Measurements from ENCODE around the gene KCNQ1OT1.

Gene KCNQ1OT1

DNA sequence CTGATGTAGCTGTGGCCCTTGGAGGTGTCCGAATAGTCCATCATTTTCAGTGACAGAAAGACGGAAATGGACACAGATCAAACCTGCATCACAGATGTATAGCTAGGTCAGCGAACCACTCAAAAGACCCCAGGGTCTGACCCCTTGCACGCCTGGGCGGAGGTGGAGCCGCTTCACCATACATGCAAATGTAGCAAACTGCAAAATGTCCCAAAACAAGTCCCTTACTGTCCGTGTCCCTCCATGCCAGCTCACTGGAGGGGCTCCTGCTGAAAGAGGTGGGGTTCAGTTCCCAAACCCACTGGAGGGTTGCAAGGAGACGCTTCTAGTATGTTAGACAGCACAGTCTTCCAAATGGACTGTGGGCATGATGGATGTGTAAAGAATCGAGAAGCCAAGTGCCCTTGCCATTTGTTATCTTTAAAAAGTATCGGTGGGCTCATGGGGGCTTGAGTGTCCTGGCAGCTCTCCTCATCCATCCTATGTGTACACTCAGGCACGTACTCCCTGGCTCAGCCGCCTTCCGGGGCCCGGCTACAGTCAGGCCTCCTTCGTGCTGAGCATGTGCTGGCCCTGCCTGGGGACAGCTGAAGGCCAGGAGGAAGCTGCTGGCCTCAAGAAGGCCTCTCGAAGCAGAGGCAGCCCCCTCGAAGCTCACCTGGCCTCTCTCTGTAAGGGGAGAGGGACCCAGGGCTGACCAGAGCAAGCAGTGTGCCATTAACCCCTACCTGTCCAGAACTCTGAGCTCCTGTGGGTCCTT lies 20.2 kb upstream of the KCNQ1OT1 start:
- H3K4me1 ChIP-seq (ENCODE audit: insufficient read depth, low read length): peaks cover 19% of the 10 kb centered on the region
- no peaks in the 10 kb centered on the region for H3K36me3 ChIP-seq (ENCODE audit: insufficient read depth, low read length)
- no peak overlapping the region for H3K9ac ChIP-seq (ENCODE audit: low read depth, low read length)
- no peaks in the 10 kb centered on the region for H3K9me3 ChIP-seq (ENCODE audit: control insufficient read depth, insufficient read depth, low read length)

GRCh38 chr11:2718817-2719438 lies 19.1 kb upstream of the KCNQ1OT1 start:
- H3K36me3 ChIP-seq (ENCODE audit: insufficient read depth, low read length): no peaks in the 10 kb centered on the region
- peaks cover 19% of the 10 kb centered on the region for H3K4me1 ChIP-seq (ENCODE audit: insufficient read depth, low read length)
- no peaks in the 10 kb centered on the region for H3K9me3 ChIP-seq (ENCODE audit: control insufficient read depth, insufficient read depth, low read length)
- H3K9ac ChIP-seq (ENCODE audit: low read depth, low read length): no peak overlapping the region

DNA sequence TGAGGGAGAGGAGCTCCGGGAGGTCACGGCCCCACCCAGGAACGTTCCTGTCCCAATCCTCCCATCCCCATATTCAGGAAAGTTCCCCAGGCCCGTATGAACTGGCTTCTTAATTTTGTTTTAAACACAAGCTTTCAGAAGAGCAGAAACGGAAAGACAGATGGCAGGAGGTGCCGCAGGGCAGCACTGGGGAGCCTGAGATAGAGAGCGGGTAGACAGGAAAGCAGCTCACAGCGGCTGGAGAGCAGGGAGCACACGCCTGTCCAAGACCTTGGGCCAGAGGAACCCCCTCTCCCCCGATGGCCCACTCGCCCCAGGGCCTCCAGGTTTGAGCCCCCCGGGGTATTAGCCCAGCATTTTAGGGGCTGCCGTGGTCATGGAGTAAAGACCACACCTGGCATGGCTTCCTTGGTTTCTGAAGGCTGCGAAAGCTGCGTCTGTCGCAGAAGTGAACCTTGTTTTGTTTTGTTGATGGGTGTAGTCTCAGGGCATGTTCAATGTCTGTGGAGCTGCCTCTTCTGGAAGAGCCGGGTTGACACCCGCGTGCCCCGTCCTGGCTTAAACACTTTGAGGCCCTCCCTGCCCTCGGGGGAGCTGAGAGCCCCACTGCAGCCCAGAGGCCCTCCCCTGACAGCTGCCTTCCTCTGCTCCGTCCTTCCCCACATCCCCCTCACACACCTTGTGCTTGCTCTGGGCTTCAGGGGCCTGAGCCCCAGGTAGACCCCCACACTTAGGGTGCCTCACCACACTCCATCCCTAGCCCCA lies 17.9 kb upstream of the KCNQ1OT1 start:
- no peaks in the 10 kb centered on the region for H3K36me3 ChIP-seq (ENCODE audit: insufficient read depth, low read length)
- H3K4me1 ChIP-seq (ENCODE audit: insufficient read depth, low read length): peaks cover 19% of the 10 kb centered on the region
- H3K9me3 ChIP-seq (ENCODE audit: control insufficient read depth, insufficient read depth, low read length): no peaks in the 10 kb centered on the region
- H3K9ac ChIP-seq (ENCODE audit: low read depth, low read length): no peak overlapping the region

- Histone ChIP-seq H3K4me1 (ENCODE audit: insufficient read depth, low read length) (peaks cover 19% of the 10 kb centered on the region), H3K36me3 (ENCODE audit: insufficient read depth, low read length) (no peaks in the 10 kb centered on the region)
Observed at GRCh38 chr11:2716376-2717095, 16.7 kb upstream of the KCNQ1OT1 start.

GRCh38 chr11:2715716-2716350 lies 16.0 kb upstream of the KCNQ1OT1 start:
- Histone ChIP-seq H3K36me3 (ENCODE audit: insufficient read depth, low read length) (no peaks in the 10 kb centered on the region), H3K4me1 (ENCODE audit: insufficient read depth, low read length) (peaks cover 12% of the 10 kb centered on the region), H3K9me3 (ENCODE audit: control insufficient read depth, insufficient read depth, low read length) (no peaks in the 10 kb centered on the region), H3K9ac (ENCODE audit: low read depth, low read length) (no peak overlapping the region)

More at GRCh38 chr11:2716376-2717095, 16.7 kb upstream of the KCNQ1OT1 start:
- Histone ChIP-seq H3K9me3 (ENCODE audit: control insufficient read depth, insufficient read depth, low read length) (no peaks in the 10 kb centered on the region), H3K9ac (ENCODE audit: low read depth, low read length) (no peak overlapping the region)

DNA sequence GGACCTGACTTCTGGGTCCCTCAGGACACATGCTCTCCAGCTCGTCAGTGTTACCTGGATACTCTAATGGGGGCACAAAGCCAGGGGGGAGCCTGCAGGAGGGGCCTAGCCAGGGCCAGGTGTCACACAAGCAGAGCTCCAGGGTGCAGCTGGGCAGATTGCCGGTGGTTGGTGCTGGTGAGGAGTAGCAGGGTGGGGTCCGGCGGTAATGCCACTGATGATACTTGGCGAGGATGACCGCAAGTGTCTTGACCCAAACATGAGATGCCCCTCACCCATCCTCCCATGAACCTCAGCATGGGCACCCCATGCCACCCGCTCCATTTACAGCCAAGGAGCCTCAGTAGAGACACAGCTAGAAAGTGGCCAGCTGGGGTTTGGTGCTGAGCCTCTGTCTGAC lies 15.1 kb upstream of the KCNQ1OT1 start:
- Histone ChIP-seq H3K4me1 (ENCODE audit: insufficient read depth, low read length) (peaks cover 8% of the 10 kb centered on the region), H3K9me3 (ENCODE audit: control insufficient read depth, insufficient read depth, low read length) (0 out of 2 replicates have a peak, but pooled peaks cover 4% of the 10 kb centered on the region), H3K9ac (ENCODE audit: low read depth, low read length) (no peak overlapping the region), H3K36me3 (ENCODE audit: insufficient read depth, low read length) (no peaks in the 10 kb centered on the region)

GRCh38 chr11:2714463-2714800 lies 14.6 kb upstream of the KCNQ1OT1 start:
- Histone ChIP-seq H3K4me1 (ENCODE audit: insufficient read depth, low read length) (peaks cover 8% of the 10 kb centered on the region), H3K36me3 (ENCODE audit: insufficient read depth, low read length) (no peaks in the 10 kb centered on the region), H3K9me3 (ENCODE audit: control insufficient read depth, insufficient read depth, low read length) (0 out of 2 replicates have a peak, but pooled peaks cover 4% of the 10 kb centered on the region), H3K9ac (ENCODE audit: low read depth, low read length) (no peak overlapping the region)

DNA sequence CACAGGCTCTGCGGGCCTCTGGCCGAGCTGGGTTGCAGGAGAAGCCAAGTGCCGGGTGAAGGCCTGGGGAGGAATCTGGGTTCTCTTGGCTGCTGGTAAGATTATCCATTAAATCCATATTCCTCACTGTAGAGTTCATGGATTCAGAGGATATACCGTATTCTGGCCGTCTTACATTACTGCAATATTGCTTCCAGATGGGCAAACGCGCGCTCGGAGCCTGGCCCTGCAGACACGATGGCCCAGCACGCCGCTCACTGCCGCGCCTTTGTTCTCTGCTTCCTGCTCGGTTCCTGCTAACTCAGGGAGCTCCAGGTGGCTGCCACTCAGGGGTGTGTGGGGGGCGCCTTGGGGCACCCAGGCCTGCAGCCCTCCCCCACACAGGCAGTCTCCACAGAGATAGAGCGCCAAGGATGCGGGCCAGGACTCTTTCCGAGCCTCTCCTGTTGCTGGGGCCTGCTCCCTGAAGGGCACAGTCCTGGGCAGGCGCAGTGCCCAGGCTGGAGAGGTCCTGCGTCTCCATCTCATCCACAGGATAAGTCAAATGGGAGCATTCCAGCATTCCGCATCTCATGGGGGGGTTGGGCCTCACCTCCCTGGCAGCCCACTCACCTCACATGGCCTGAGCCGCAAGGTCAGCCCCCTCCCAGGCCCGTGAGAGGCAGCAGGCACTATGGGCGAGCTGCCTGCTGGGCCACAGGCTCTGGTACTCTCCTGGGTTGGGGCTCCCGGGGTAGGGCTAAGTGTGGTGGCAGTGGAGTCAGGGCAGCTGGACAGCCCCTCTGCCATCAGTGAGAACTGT lies 14.1 kb upstream of the KCNQ1OT1 start:
- 0 out of 2 replicates have a peak, but pooled peaks cover 4% of the 10 kb centered on the region for H3K9me3 ChIP-seq (ENCODE audit: control insufficient read depth, insufficient read depth, low read length)
- peaks cover 7% of the 10 kb centered on the region for H3K4me1 ChIP-seq (ENCODE audit: insufficient read depth, low read length)
- H3K36me3 ChIP-seq (ENCODE audit: insufficient read depth, low read length): no peaks in the 10 kb centered on the region
- H3K9ac ChIP-seq (ENCODE audit: low read depth, low read length): no peak overlapping the region

GRCh38 chr11:2713094-2713493 lies 13.3 kb upstream of the KCNQ1OT1 start:
- Histone ChIP-seq H3K9me3 (ENCODE audit: control insufficient read depth, insufficient read depth, low read length) (0 out of 2 replicates have a peak, but pooled peaks cover 4% of the 10 kb centered on the region), H3K4me1 (ENCODE audit: insufficient read depth, low read length) (no peaks in the 10 kb centered on the region), H3K9ac (ENCODE audit: low read depth, low read length) (no peak overlapping the region), H3K36me3 (ENCODE audit: insufficient read depth, low read length) (no peaks in the 10 kb centered on the region)

- no peaks in the 10 kb centered on the region for H3K36me3 ChIP-seq (ENCODE audit: insufficient read depth, low read length)
- no peak overlapping the region for H3K9ac ChIP-seq (ENCODE audit: low read depth, low read length)
- H3K4me1 ChIP-seq (ENCODE audit: insufficient read depth, low read length): no peaks in the 10 kb centered on the region
- peaks cover 11% of the 10 kb centered on the region for H3K9me3 ChIP-seq (ENCODE audit: control insufficient read depth, insufficient read depth, low read length)
Observed at GRCh38 chr11:2711161-2711560, 11.4 kb upstream of the KCNQ1OT1 start.

- Histone ChIP-seq H3K9ac (ENCODE audit: low read depth, low read length) (no peak overlapping the region), H3K9me3 (ENCODE audit: control insufficient read depth, insufficient read depth, low read length) (peaks cover 13% of the 10 kb centered on the region), H3K4me1 (ENCODE audit: insufficient read depth, low read length) (no peaks in the 10 kb centered on the region), H3K36me3 (ENCODE audit: insufficient read depth, low read length) (no peaks in the 10 kb centered on the region)
Observed at GRCh38 chr11:2709429-2709828, 9.6 kb upstream of the KCNQ1OT1 start.

DNA sequence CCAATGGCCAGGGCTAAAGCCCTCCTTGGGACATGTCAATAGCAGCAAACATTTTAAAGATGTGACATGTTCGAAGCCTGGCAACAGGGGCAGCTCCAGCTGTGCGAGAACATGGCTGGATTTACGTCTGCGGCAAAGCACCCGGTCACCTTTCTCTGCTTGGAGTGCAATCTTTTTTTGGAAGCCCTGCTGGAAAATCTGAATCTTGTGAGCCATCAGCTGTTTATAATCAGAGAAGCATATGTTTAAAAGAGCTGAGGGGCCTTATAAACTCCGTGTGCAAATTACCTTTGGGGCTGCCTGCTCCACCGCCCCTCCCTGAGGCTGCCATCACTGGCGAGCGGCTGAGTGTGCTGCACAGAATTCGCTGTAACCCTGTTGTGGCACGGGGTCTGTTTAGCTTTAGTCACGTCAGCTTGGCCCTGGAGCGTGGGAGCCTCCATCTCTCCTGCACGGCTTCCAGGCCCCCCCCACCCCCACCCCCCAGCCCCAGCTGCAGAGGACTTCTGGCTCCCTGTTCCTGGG lies 9.0 kb upstream of the KCNQ1OT1 start:
- H3K4me1 ChIP-seq (ENCODE audit: insufficient read depth, low read length): peaks cover 3% of the 10 kb centered on the region; the same call in 1 of the 2 replicates
- peaks cover 13% of the 10 kb centered on the region for H3K9me3 ChIP-seq (ENCODE audit: control insufficient read depth, insufficient read depth, low read length)
- no peaks in the 10 kb centered on the region for H3K36me3 ChIP-seq (ENCODE audit: insufficient read depth, low read length)

DNA sequence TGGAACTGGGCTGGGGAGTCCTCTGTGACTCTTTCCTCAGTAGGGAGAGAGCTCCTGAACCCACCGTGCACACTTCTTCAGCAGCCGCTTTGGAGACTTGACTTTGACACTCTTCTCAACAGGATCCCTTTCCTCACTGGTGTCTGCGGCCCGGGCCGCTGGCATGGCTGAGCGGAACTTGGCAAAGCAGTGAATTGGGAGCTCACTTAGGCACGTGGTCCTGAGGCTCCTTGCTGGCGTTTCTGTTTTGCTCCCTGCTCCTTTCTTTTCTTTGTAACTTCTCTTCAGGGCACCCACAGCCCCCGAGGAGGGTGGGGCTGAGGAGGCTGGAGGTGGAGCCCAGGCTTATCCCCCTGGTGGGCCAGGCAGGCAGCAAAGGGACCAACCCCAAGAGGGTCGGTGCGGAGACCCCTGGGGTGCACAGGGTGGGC lies 8.4 kb upstream of the KCNQ1OT1 start:
- no peak overlapping the region for H3K9ac ChIP-seq (ENCODE audit: low read depth, low read length)
- H3K9me3 ChIP-seq (ENCODE audit: control insufficient read depth, insufficient read depth, low read length): peaks cover 13% of the 10 kb centered on the region
- H3K36me3 ChIP-seq (ENCODE audit: insufficient read depth, low read length): no peaks in the 10 kb centered on the region
- H3K4me1 ChIP-seq (ENCODE audit: insufficient read depth, low read length): peaks cover 10% of the 10 kb centered on the region; the same call in 1 of the 2 replicates

More for the DNA sequence above, 9.0 kb upstream of the KCNQ1OT1 start:
- no peak overlapping the region for H3K9ac ChIP-seq (ENCODE audit: low read depth, low read length)

Measured in ES-I3 (cell line).